Kidney (tissue), 14 donors: ENCODE data around the gene MADD. TPM values are rescaled to one million over a fixed set of nuclear protein-coding genes. Genes with fewer than 3 reads are reported as not detected.

Experiments
- DNase-seq, 5 donors: peaks; one replicate each; pipeline ENCODE4 v3.0.0-alpha.2; 2013 to 2020
- FAIRE-seq: peaks from 2 replicates; lab custom pipeline; 2012; peaks lifted over from hg19 to GRCh38; lab: Jason Lieb, UNC
- H3K27ac ChIP-seq, 2 donors: one replicate each; pipeline ENCODE4 v1.7.0; 2013; ENCODE audit warnings: low read depth in 2 of 2, low read length in 2 of 2, inconsistent platforms in 1 of 2
- H3K27me3 ChIP-seq: one replicate; pipeline ENCODE4 v1.7.1; 2013; ENCODE audit warnings: low read length, inconsistent platforms; ENCODE audit not compliant: control insufficient read depth, insufficient read depth
- H3K36me3 ChIP-seq, 3 donors: one replicate each; pipeline versions ENCODE4 v1.7.0 to v1.7.1; 2013; ENCODE audit warnings: low read length in 3 of 3, control low read depth in 1 of 3, inconsistent platforms in 1 of 3; ENCODE audit not compliant: insufficient read depth in 3 of 3, control insufficient read depth in 2 of 3
- H3K4me1 ChIP-seq, 3 donors: one replicate each; pipeline versions ENCODE4 v1.7.0 to v1.7.1; 2013; ENCODE audit warnings: low read length in 3 of 3, inconsistent platforms in 1 of 3, low read depth in 1 of 3; ENCODE audit not compliant: control insufficient read depth in 2 of 3, insufficient read depth in 2 of 3
- H3K4me3 ChIP-seq, 3 donors: one replicate each; pipeline versions ENCODE4 v1.7.0 to v1.8.1; 2013; ENCODE audit warnings: low read length in 3 of 3, control low read depth in 1 of 3, inconsistent platforms in 1 of 3
- H3K9ac ChIP-seq, 3 donors: one replicate each; pipeline versions ENCODE4 v1.7.0 to v1.7.1; 2013; ENCODE audit warnings: low read length in 3 of 3, control low read depth in 1 of 3, inconsistent platforms in 1 of 3
- H3K9me3 ChIP-seq, 3 donors: one replicate each; pipeline versions ENCODE4 v1.7.0 to v1.7.1; 2013; ENCODE audit warnings: low read length in 3 of 3, control low read depth in 1 of 3, inconsistent platforms in 1 of 3; ENCODE audit not compliant: control insufficient read depth in 2 of 3, insufficient read depth in 1 of 3
- CTCF ChIP-seq: IDR thresholded peaks from 3 replicates; pipeline ENCODE4 v1.5.1; 2012; ENCODE audit warnings: mild to moderate bottlenecking, moderate library complexity, borderline replicate concordance; ENCODE audit not compliant: insufficient read depth; ENCODE audit errors: extremely low read depth
- intact Hi-C: fragments of 100-400 bp; cut with DNase I; formaldehyde crosslinking; loops from one replicate; pipeline ENCODE4 v1.11.1; 2022
- polyA plus RNA-seq: library from polyadenylated mRNA; stranded (reverse); fragments of 350-450 nt; fragmentation: Illumina TruSeq; extraction: RNeasy Lipid Tissue Mini Kit (QIAGEN cat#74804); gene quantifications from one replicate; pipeline ENCODE4 v1.2.3, GENCODE V29; 2014; ENCODE audit warnings: low read depth, low replicate concordance; ENCODE audit not compliant: insufficient read depth
- total RNA-seq: library from RNA; stranded (reverse); fragmentation: NEBNext Ultra II Directional; extraction: Animal tissue kit (Norgen Biotek cat#: 25700); gene quantifications from one replicate; pipeline ENCODE4 v1.2.1, GENCODE V29; 2021
- donor health status: control.
- donor health status: control.
- donor health status: control.
- donor health status: control.
- donor health status: control.
- donor health status: DM: yes; HTN: yes; CAD: no.
- donor health status: Normal renal cell carcinoma (clear cell type).

The MADD gene
- total and polyA plus RNA-seq, 2 donors from 2014 or later = 19.0 to 39.2 TPM

DNA sequence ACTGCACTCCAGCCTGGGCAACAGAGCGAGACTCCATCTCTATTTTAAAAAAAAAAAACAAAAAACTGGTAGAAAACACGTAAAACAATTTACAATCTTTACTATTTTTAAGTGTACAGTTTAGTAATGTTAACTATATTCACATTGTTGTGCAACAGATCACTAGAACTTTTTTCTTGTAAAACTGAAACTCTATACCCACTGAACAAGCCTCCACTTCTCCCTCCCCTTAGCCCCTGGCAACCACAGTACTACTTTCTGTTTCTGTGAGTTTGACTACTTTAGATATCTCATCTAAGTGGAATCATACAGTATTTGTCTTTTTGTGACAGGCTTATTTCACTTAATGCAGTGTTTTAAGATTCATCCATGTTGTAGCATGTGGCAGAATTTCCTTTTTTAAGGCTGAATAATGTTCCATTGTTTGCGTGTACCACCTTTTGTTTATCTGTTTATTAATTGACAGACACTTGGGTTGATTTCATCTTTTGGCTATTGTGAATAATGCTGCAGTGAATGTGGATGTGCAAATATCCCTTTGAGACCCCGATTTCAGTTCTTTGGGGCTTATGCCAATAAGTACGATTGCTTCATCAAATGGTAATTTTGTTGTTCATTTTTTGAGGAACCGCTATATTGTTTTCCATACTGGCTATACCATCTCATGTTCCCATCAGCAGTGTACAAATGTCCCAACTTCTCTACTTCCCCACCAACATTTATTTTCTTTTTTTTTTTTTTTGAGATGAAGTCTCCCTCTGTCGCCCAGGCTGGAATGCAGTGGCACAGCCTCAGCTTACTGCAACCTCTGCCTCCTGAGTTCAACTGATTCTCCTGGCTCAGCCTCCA is 44.2 kb upstream of the MADD start:
- H3K9ac ChIP-seq = no peak overlapping the region
- no peak overlapping the region for H3K4me3 ChIP-seq
- H3K27me3 ChIP-seq = no peaks in the 10 kb centered on the region
- H3K4me1 ChIP-seq = no peaks in the 10 kb centered on the region
- H3K27ac ChIP-seq = no peak overlapping the region
- DNase-seq = no peak
- no peaks in the 10 kb centered on the region for H3K36me3 ChIP-seq
- H3K9me3 ChIP-seq = no peaks in the 10 kb centered on the region
- TF ChIP-seq CTCF = no peak
- no peak for FAIRE-seq
- intact Hi-C loops = no loop called here

DNA sequence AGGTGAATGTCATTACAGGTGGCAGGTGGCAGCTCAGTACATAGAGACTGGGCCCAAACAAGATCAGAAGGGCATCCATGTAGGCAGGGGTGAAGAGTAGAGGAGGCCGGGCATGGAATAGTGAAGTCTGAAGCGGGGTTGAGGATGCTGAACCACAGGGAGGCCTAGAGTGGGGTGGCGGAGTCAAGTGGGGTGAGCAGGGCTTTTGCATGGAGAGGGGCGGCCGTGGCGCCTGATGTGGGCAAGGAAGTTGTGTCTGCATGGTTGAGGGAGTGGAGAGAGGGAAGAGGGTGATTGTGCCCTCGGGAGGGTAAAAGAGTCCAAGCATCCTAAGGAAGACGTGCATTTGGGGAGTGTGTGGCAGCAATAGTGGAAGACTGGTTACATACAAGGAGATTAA is 40.8 kb upstream of the MADD start:
- H3K9ac ChIP-seq = no peak overlapping the region
- H3K9me3 ChIP-seq = no peaks in the 10 kb centered on the region
- no peaks in the 10 kb centered on the region for H3K36me3 ChIP-seq
- DNase-seq (no peak), FAIRE-seq (no peak)
- no peak overlapping the region for H3K27ac ChIP-seq
- no peak overlapping the region for H3K4me3 ChIP-seq
- H3K27me3 ChIP-seq = no peaks in the 10 kb centered on the region
- intact Hi-C loops = no loop called here
- no peaks in the 10 kb centered on the region for H3K4me1 ChIP-seq
- no peak for TF ChIP-seq CTCF

- H3K9me3 ChIP-seq = no peaks in the 10 kb centered on the region
- no peak overlapping the region for H3K27ac ChIP-seq
- H3K4me1 ChIP-seq = no peaks in the 10 kb centered on the region
- no peak for TF ChIP-seq CTCF
- DNase-seq (no peak), FAIRE-seq (no peak)
- H3K9ac ChIP-seq = no peak overlapping the region
- intact Hi-C loops = no loop called here
- H3K27me3 ChIP-seq = no peaks in the 10 kb centered on the region
- no peak overlapping the region for H3K4me3 ChIP-seq
- no peaks in the 10 kb centered on the region for H3K36me3 ChIP-seq
Observed at GRCh38 chr11:47233051-47233450, 36.9 kb upstream of the MADD start.
